ENCODE measurements around the gene KCNJ15. TPM values are rescaled to one million over a fixed set of nuclear protein-coding genes. Genes with fewer than 3 reads are reported as not detected.

Gene KCNJ15
- total and polyA plus RNA-seq, 10 donors, result 0.27 to 45.6 (median 16.8) TPM

DNA sequence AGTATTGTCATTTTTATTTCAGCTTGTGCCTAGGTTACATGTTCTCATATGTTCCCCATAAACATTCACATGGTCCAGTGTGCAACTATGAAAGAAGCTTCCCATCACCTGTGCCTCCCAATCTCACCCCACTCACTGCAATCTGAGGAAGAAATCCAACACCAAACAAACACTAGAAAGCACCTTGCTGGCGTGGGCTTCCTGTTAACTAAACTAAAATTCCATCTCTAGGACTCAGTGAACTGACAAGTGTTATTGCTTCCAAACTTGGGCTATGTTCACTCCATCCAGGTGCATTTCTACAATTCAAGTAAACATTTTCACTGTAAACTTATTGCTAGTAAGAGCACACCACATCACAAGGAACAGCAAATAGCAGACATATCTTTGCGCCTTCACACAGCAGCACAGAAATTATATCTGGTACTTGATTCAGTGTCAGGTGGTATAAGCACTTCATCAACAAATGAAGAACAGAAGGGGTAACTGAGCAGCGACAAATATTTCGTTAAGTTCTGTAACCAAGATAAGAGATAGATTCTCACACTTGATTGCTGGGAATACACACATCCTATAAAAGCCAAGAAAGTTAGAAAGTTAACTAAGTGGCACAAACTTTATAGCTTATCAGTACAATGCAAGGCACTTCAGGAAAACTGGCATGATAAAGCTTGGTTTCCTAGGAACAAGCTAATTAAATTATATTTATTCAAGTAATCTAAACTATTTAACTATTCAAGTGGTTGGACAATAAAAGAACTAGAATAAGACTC is 8.9 kb upstream of the KCNJ15 start:
- no peak overlapping the region for H3K27ac ChIP-seq
- H3K36me3 ChIP-seq, result no peaks in the 10 kb centered on the region
- H3K4me3 ChIP-seq, result no peak overlapping the region
- peaks cover 0 to 12% (median 0%) of the 10 kb centered on the region in 6 donors for H3K4me1 ChIP-seq
- intact Hi-C loops (cut with DNase I; ENCODE audit: low total_unique reads), result no loop called here
- TF ChIP-seq, protein P1, sequence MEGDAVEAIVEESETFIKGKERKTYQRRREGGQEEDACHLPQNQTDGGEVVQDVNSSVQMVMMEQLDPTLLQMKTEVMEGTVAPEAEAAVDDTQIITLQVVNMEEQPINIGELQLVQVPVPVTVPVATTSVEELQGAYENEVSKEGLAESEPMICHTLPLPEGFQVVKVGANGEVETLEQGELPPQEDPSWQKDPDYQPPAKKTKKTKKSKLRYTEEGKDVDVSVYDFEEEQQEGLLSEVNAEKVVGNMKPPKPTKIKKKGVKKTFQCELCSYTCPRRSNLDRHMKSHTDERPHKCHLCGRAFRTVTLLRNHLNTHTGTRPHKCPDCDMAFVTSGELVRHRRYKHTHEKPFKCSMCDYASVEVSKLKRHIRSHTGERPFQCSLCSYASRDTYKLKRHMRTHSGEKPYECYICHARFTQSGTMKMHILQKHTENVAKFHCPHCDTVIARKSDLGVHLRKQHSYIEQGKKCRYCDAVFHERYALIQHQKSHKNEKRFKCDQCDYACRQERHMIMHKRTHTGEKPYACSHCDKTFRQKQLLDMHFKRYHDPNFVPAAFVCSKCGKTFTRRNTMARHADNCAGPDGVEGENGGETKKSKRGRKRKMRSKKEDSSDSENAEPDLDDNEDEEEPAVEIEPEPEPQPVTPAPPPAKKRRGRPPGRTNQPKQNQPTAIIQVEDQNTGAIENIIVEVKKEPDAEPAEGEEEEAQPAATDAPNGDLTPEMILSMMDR (IDR thresholded peaks at IDR 0.05 in 8 of 11, conservative IDR thresholded peaks at IDR 0.05 in 3 of 11), result no peak
- TF ChIP-seq POLR2AphosphoS5 (IDR thresholded peaks at IDR 0.05) (no peak), POLR2A (IDR thresholded peaks at IDR 0.05) (no peak)
- no peaks in the 10 kb centered on the region for H3K27me3 ChIP-seq (replicated peaks in 1 of 7)
- no peak for DNase-seq
- 89 to 97% (median 91%) methylated on average over 4 of the region's 4 CpGs for WGBS, 5 donors
- no peaks in the 10 kb centered on the region for H3K9me3 ChIP-seq

DNA sequence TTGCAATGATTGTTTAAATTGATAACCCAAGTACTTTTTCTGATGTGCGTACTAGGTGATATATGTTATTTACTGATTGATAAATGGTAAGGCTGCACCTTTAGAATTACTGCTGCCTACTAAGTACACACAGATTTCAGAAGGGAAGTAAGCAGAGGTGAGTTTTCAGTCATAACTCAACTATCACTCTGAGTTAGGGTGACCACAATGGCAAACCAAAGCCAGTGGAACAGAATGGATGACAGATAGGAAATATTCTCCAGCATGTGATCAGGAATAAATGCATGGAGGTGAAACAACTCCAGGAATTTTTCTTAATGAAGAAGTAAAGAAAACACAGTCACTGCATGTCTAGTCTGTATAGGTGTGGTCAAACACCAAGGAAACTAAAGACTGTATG is 7.5 kb upstream of the KCNJ15 start:
- intact Hi-C loops (cut with DNase I; ENCODE audit: low total_unique reads), result no loop called here
- H3K4me1 ChIP-seq, result peaks cover 0 to 11% (median 0%) of the 10 kb centered on the region in 6 donors
- no peak overlapping the region for H3K4me3 ChIP-seq
- no peaks in the 10 kb centered on the region for H3K36me3 ChIP-seq
- TF ChIP-seq, protein P1 (IDR thresholded peaks at IDR 0.05 in 8 of 11, conservative IDR thresholded peaks at IDR 0.05 in 3 of 11), result no peak
- TF ChIP-seq POLR2AphosphoS5 (IDR thresholded peaks at IDR 0.05) (no peak), POLR2A (IDR thresholded peaks at IDR 0.05) (no peak)
- H3K27ac ChIP-seq, result no peak overlapping the region
- H3K27me3 ChIP-seq (replicated peaks in 1 of 7), result no peaks in the 10 kb centered on the region
- 94 to 97% (median 95%) methylated on average over 1 of the region's 1 CpG for WGBS, 5 donors
- DNase-seq, result no peak
- H3K9me3 ChIP-seq, result no peaks in the 10 kb centered on the region

DNA sequence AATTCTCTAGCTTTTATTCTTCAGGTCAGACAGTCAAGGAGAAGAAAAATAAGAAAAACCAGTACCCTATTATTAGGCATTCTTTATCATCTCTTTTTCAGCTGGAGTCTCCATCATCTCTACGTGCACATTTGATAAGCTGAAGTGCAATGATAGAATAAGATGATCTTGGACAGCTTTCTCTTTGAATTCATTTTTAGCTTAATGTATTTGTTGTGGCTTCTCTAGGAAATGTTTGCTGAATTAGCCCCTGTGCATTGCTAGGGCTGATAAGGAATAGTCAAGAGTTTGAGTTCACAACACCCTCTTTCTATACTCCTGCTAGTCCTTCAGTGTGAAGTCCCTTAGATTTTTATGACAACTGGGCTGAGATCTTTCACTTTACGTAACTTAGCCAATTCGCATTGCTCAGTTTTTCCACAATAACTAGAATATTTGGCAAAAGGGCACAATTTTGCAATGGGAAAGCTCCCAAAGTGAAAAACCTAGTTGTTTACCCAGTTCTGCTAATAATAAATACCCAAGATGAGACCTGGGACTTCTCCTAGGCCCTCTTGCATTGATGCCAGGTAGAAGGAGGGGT is 7.0 kb upstream of the KCNJ15 start:
- TF ChIP-seq, protein P1 (IDR thresholded peaks at IDR 0.05 in 8 of 11, conservative IDR thresholded peaks at IDR 0.05 in 3 of 11), result no peak
- TF ChIP-seq POLR2A (IDR thresholded peaks at IDR 0.05) (no peak), POLR2AphosphoS5 (IDR thresholded peaks at IDR 0.05) (no peak)
- peaks cover 0 to 5% (median 0%) of the 10 kb centered on the region in 6 donors for H3K4me1 ChIP-seq
- intact Hi-C loops (cut with DNase I; ENCODE audit: low total_unique reads), result no loop called here
- no peaks in the 10 kb centered on the region for H3K9me3 ChIP-seq
- no peaks in the 10 kb centered on the region for H3K27me3 ChIP-seq (replicated peaks in 1 of 7)
- no peaks in the 10 kb centered on the region for H3K36me3 ChIP-seq
- no peak overlapping the region for H3K27ac ChIP-seq
- DNase-seq, result no peak
- 82 to 93% (median 86%) methylated on average over 3 of the region's 3 CpGs for WGBS, 5 donors
- no peak overlapping the region for H3K4me3 ChIP-seq

DNA sequence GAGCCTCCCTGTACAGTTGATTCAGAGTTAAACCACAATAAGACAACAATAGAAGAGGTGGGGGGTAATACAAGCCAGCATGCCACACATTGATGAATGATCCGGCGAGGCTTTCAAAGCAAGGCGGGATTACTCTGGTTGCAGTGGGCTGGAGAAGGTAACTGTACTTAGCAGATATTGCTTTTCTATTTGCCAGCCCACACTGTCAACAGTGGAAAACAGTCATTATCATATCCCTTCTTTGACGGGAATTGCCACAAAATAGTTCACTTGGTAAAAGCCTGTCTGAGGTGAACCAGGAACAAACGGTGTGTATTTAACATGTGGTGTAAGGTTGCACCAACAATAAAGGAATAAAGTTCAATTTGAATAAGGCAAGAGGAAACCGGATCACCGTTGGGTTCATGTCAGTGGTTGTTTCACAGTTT is 5.8 kb upstream of the KCNJ15 start:
- Histone ChIP-seq H3K36me3 (no peaks in the 10 kb centered on the region), H3K9me3 (no peaks in the 10 kb centered on the region), H3K4me3 (no peak overlapping the region), H3K27me3 (replicated peaks in 1 of 7) (peaks cover 0 to 11% (median 0%) of the 10 kb centered on the region in 7 donors), H3K4me1 (peaks cover 0 to 9% (median 0%) of the 10 kb centered on the region in 6 donors), H3K27ac (no peak overlapping the region)
- TF ChIP-seq, protein P1 (IDR thresholded peaks at IDR 0.05 in 8 of 11, conservative IDR thresholded peaks at IDR 0.05 in 3 of 11), result no peak
- no peak for TF ChIP-seq POLR2AphosphoS5 (IDR thresholded peaks at IDR 0.05)
- TF ChIP-seq POLR2A (IDR thresholded peaks at IDR 0.05), result no peak
- intact Hi-C loops (cut with DNase I; ENCODE audit: low total_unique reads), result no loop called here
- WGBS, 5 donors, result 75 to 91% (median 83%) methylated on average over 7 of the region's 7 CpGs
- no peak for DNase-seq

All from spleen (tissue), 11 donors.